Measurements from ENCODE around the gene ZNF483.

GRCh38 chr9:111516061-111516465 is 8.9 kb upstream of the ZNF483 start:
- TF ChIP-seq ZNF274 (IDR thresholded peaks at IDR 0.05; ENCODE audit: borderline replicate concordance, low read depth, low read length) (no peak), IRF2 (CRISPR knock-in tag; IDR thresholded peaks at IDR 0.05) (no peak), SRSF1 (IDR thresholded peaks at IDR 0.05; ENCODE audit: low read depth, low read length) (no peak)
- TF ChIP-seq, protein P1, sequence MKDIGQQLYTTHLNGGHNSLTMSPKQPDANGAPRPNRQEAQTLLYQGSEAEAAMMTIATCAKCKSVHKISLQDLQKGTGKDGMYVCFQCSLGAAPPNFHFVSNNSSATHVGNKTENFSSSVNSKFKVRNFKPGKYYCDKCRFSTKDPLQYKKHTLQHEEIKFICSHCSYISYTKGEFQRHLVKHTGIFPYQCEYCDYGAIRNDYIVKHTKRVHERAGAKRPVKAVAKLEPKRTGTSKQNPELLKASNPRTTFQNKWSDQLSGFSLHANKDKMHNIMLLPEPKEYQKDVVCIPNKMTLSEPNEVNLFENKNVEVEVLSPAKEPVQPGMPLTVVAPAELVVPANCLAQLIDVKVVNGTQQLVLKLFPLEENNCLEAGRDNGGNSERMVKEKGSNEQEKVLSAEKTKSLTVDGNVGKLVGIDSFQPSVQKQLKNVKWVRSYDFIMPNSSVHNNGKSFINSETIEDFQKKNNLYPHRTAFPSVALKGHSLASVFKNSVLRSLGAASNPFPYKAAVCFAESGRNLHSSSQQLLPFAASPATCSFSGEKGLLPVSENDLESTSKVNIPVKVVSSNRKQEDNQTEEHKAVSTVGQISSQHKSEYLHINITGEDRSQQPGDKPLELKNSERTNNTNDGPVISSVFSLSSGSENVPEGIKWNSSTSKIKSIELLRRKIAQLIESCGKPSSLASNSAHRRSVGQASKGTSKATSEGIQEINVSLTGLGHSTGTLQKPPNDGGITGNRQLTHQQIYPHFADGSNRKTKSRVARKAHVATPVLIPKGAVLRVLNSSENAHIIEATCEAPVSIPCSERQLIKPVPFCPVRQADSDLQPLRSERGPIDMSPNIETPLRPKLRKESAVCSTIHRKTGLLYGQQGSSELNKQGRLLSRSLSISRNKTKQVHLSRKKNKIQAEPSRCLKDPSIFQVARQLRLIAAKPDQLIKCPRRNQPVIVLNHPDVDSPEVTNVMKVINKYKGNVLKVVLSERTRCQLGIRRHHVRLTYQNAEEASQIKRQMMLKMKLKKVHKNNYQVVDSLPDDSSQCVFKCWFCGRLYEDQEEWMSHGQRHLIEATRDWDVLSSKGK (CRISPR knock-in tag; IDR thresholded peaks at IDR 0.05) = no peak
- TF ChIP-seq, protein P2, sequence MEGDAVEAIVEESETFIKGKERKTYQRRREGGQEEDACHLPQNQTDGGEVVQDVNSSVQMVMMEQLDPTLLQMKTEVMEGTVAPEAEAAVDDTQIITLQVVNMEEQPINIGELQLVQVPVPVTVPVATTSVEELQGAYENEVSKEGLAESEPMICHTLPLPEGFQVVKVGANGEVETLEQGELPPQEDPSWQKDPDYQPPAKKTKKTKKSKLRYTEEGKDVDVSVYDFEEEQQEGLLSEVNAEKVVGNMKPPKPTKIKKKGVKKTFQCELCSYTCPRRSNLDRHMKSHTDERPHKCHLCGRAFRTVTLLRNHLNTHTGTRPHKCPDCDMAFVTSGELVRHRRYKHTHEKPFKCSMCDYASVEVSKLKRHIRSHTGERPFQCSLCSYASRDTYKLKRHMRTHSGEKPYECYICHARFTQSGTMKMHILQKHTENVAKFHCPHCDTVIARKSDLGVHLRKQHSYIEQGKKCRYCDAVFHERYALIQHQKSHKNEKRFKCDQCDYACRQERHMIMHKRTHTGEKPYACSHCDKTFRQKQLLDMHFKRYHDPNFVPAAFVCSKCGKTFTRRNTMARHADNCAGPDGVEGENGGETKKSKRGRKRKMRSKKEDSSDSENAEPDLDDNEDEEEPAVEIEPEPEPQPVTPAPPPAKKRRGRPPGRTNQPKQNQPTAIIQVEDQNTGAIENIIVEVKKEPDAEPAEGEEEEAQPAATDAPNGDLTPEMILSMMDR (IDR thresholded peaks at IDR 0.05 in 2 of 3, conservative IDR thresholded peaks at IDR 0.05 in 1 of 3; ENCODE audit: insufficient read depth in 2 of 3, low read depth in 1 of 3, low read length in 3 of 3) = no peak
- TF ChIP-seq, protein P3, sequence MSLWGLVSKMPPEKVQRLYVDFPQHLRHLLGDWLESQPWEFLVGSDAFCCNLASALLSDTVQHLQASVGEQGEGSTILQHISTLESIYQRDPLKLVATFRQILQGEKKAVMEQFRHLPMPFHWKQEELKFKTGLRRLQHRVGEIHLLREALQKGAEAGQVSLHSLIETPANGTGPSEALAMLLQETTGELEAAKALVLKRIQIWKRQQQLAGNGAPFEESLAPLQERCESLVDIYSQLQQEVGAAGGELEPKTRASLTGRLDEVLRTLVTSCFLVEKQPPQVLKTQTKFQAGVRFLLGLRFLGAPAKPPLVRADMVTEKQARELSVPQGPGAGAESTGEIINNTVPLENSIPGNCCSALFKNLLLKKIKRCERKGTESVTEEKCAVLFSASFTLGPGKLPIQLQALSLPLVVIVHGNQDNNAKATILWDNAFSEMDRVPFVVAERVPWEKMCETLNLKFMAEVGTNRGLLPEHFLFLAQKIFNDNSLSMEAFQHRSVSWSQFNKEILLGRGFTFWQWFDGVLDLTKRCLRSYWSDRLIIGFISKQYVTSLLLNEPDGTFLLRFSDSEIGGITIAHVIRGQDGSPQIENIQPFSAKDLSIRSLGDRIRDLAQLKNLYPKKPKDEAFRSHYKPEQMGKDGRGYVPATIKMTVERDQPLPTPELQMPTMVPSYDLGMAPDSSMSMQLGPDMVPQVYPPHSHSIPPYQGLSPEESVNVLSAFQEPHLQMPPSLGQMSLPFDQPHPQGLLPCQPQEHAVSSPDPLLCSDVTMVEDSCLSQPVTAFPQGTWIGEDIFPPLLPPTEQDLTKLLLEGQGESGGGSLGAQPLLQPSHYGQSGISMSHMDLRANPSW (CRISPR knock-in tag; IDR thresholded peaks at IDR 0.05) = no peak

Data from K562 (cell line).